ENCODE measurements around the gene NF2. TPM values are rescaled to one million over a fixed set of nuclear protein-coding genes. Genes with fewer than 3 reads are reported as not detected.

The NF2 gene
- total RNA-seq, 1 experiment from 2014 or later: 113 TPM

GRCh38 chr22:29625090-29625825, 21.8 kb downstream of the NF2 start:
- DNase-seq (peak; percentile 83), ATAC-seq (peak; percentile 13)
- H2AFZ ChIP-seq (ENCODE audit: low read length): no peak overlapping the region
- H3K9me2 ChIP-seq (replicated peaks; ENCODE audit: low read length): no peaks in the 10 kb centered on the region
- no peaks in the 10 kb centered on the region for H4K20me1 ChIP-seq (ENCODE audit: low read length)
- TF ChIP-seq EZH2 (IDR thresholded peaks at IDR 0.05; ENCODE audit: low read length, unreplicated experiment): no peak
- TF ChIP-seq CTCF (conservative IDR thresholded peaks at IDR 0.05; ENCODE audit: low read depth, low read length): peak; percentile 84
- no peak for TF ChIP-seq EZH2phosphoT487 (IDR thresholded peaks at IDR 0.05; ENCODE audit: borderline replicate concordance, low read length)
- 0 out of 2 replicates have a peak, but pooled peaks cover 2% of the 10 kb centered on the region for H3K36me3 ChIP-seq (ENCODE audit: low read depth, low read length)
- H3K9ac ChIP-seq (ENCODE audit: low read length): peak overlapping the region; percentile 33
- no peaks in the 10 kb centered on the region for H3K27me3 ChIP-seq (ENCODE audit: low read length)
- H3K9me3 ChIP-seq (ENCODE audit: low read length): no peaks in the 10 kb centered on the region
- H3K4me2 ChIP-seq (ENCODE audit: low read length): peak overlapping the region; percentile 77
- H3K79me2 ChIP-seq (ENCODE audit: low read length): peaks cover 85% of the 10 kb centered on the region
- POLR2A ChIA-PET (ENCODE audit: unreplicated experiment): interaction anchor here (0.6 kb wide), 1 partner anchor 21 kb away, joined by 4 read pairs; no protein-coding TSS in a partner anchor
- H3K4me3 ChIP-seq (ENCODE audit: low read length): peak overlapping the region; percentile 30; the same call in 1 of the 2 replicates
- H3F3A ChIP-seq (ENCODE audit: low read length, unreplicated experiment): peaks cover 18% of the 10 kb centered on the region
- peaks cover 87% of the 10 kb centered on the region for H3K4me1 ChIP-seq (ENCODE audit: insufficient read depth, low read length)
- CTCF ChIA-PET: interaction anchor here (0.6 kb wide), 1 partner anchor 12 kb away, joined by 3 read pairs; no protein-coding TSS in a partner anchor
- H3K27ac ChIP-seq (ENCODE audit: low read length): peak overlapping the region; percentile 88
- intact Hi-C loops (cut with micrococcal nuclease): loop anchor here (5.0 kb wide), 1 partner anchor 33 kb away; no protein-coding TSS in a partner anchor
- BruUV-seq (replicated peaks): no TSS peak

GRCh38 chr22:29626497-29627195, 23.2 kb downstream of the NF2 start:
- ATAC-seq (no peak), DNase-seq (peak; percentile 82)
- intact Hi-C loops (cut with micrococcal nuclease): loop anchor here (5.0 kb wide), 1 partner anchor 34 kb away; no protein-coding TSS in a partner anchor
- CTCF ChIA-PET: interaction anchor here (1.2 kb wide), 1 partner anchor 37 kb away, joined by 3 read pairs; no protein-coding TSS in a partner anchor
- Histone ChIP-seq H3K4me3 (ENCODE audit: low read length) (peak overlapping the region; percentile 45; the same call in 1 of the 2 replicates), H3K27ac (ENCODE audit: low read length) (peak overlapping the region; percentile 88), H3K9ac (ENCODE audit: low read length) (peak overlapping the region; percentile 38), H3F3A (ENCODE audit: low read length, unreplicated experiment) (peaks cover 14% of the 10 kb centered on the region), H3K4me2 (ENCODE audit: low read length) (peak overlapping the region; percentile 77), H3K27me3 (ENCODE audit: low read length) (no peaks in the 10 kb centered on the region), H2AFZ (ENCODE audit: low read length) (no peak overlapping the region), H3K9me3 (ENCODE audit: low read length) (no peaks in the 10 kb centered on the region), H3K79me2 (ENCODE audit: low read length) (peaks cover 89% of the 10 kb centered on the region), H4K20me1 (ENCODE audit: low read length) (no peaks in the 10 kb centered on the region), H3K4me1 (ENCODE audit: insufficient read depth, low read length) (peaks cover 78% of the 10 kb centered on the region), H3K9me2 (replicated peaks; ENCODE audit: low read length) (no peaks in the 10 kb centered on the region), H3K36me3 (ENCODE audit: low read depth, low read length) (peaks cover 8% of the 10 kb centered on the region; the same call in 1 of the 2 replicates)
- TF ChIP-seq EZH2 (IDR thresholded peaks at IDR 0.05; ENCODE audit: low read length, unreplicated experiment) (no peak), EZH2phosphoT487 (IDR thresholded peaks at IDR 0.05; ENCODE audit: borderline replicate concordance, low read length) (no peak), CTCF (conservative IDR thresholded peaks at IDR 0.05; ENCODE audit: low read depth, low read length) (no peak)
- POLR2A ChIA-PET (ENCODE audit: unreplicated experiment): interaction anchor here (0.7 kb wide), 1 partner anchor 26 kb away, joined by 6 read pairs; no protein-coding TSS in a partner anchor
- TSS peak; percentile 25 for BruUV-seq (replicated peaks)
